LNCAP (cell line): ENCODE results near the gene COL9A2.
A peak's percentile ranks its signal among the peaks of the same experiment; 100 is the strongest.

Experiments
- TF ChIP-seq, protein P1 (sequence below): fragments of 450-650 bp; IDR thresholded peaks from 2 replicates; pipeline ENCODE4 v1.5.1; 2017; ENCODE audit warnings: mild to moderate bottlenecking

The COL9A2 gene

DNA sequence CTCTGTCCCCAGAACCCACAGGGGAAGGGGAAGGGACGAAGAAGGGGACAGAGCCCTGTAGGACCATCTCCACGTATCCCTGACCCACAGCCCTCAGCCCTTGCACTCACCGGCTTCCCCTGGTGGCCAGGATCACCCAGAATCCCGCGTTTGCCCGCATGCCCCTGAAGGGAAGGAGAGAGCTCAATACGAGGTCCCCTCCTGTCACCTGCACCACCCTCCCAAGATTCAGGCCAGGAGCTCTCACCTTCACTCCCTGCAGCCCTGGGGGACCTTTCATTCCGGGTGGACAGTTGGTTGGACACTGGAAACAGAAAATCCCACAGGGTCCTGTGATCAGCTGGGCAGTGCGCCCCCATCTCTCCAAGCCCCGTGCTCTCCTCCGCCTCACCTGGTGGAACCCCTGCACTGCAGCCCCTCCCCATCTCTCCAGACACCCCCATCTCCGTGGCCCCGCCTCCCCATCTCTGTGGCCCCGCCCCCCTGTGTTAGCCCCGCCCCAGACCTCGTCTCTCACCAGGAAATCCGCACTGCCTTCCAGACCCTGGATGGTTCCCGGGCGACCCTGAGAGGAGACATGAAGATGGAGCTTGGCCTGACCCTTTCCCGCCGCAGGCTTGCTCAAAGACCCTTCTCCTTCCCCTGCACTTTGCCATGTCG, 6.0 kb downstream of the COL9A2 start:
- TF ChIP-seq, protein P1, sequence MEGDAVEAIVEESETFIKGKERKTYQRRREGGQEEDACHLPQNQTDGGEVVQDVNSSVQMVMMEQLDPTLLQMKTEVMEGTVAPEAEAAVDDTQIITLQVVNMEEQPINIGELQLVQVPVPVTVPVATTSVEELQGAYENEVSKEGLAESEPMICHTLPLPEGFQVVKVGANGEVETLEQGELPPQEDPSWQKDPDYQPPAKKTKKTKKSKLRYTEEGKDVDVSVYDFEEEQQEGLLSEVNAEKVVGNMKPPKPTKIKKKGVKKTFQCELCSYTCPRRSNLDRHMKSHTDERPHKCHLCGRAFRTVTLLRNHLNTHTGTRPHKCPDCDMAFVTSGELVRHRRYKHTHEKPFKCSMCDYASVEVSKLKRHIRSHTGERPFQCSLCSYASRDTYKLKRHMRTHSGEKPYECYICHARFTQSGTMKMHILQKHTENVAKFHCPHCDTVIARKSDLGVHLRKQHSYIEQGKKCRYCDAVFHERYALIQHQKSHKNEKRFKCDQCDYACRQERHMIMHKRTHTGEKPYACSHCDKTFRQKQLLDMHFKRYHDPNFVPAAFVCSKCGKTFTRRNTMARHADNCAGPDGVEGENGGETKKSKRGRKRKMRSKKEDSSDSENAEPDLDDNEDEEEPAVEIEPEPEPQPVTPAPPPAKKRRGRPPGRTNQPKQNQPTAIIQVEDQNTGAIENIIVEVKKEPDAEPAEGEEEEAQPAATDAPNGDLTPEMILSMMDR, result no peak

DNA sequence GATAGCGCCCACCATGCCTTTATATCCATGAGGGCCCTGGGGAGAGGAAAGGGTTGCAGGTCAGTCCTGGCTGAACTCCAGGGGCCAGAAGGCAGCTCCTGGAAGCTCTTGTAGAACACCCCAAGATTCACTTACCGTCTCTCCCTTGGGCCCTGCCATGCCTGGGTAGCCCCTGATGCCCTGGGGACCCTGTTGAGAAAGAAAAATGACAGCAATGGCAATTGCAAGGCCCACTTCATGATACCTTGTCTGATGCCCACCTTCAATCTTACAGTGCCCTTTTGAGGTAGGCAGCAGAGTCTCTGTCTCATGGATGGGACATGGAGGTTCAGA, 7.0 kb downstream of the COL9A2 start:
- TF ChIP-seq, protein P1, result no peak

DNA sequence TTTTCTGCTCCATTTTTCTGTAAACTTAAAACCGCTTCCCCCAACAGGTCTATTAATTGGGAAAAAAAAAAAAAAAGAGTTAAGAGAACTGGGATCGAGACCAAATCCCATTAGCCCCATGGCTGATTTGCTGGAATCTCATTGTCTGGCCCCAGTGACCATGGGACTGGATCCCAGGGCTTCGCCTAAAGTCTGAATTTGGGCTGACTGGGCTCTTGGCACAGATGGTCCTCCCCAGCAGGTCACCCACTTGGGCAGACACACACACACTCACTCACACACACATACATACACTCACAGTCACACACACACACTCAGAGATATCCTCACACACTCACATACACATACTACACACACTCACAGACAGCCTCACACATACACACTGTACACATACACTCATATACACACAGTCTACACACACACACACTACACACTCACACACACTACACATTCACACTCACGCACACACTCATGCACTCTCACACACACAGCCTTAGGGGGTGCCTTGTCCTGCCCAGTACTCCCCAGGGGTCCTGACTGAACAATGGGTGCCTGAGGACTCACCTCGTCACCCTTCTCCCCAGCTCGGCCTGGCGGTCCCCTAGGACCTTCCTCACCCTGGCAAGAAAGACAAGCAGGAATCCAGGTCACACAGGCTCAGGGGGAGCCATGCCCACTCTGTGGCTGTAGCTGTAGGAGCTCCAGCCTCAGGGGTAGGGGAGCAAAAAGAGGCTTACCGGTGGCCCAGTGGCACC, 7.5 kb downstream of the COL9A2 start:
- TF ChIP-seq, protein P1, result no peak

DNA sequence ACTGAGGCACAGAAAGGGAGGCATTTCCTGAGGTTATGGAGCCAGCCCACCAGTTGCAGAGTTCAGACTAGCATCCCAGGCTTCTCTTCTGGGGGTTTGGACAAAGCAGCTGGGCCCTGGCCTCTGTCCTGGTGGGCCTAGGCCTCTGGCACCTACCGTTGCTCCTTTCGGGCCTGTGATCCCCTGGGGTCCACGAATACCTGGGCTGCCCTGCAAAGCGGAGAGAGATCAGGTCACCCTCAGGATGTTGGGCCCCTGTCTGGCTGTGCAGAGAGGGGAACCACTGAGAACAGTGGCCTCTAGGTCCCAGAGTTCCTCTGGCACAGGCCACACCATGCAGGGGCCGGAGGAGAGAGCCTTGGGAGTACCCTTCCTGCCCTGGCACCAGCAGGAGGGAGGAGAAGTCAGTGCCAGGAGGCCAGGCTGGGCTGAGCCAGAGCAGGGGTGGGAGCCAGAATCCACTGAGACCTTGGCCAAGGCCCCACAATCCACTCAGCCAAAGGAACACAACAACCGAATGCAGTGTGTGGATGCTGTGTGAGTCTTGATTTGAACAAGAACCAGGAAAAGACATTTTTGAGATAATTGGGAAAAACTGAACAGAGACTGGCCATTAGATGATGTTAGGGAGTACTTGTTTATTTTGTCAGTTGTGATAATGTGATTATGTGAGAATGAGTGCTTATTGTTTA, 8.9 kb downstream of the COL9A2 start:
- TF ChIP-seq, protein P1, result no peak

DNA sequence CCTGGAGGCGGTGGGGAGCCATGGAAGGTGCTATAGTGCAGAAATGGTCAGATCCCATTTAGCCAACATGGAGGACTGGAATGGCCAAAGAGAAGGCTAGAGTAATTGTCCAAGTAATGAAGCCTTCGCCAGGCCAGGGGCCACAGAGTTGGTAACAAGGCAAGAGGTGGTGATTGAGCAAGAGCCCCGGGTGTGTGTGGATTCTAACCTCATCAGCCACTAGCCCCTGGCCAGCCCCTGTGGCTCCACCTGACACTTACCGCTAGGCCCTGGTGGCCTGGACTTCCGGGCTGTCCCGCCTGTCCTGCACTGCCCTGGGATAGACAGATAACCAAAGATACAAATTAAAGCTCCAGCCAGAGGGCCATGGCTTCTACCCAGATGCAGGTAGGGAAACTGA, 9.9 kb downstream of the COL9A2 start:
- TF ChIP-seq, protein P1, result no peak

DNA sequence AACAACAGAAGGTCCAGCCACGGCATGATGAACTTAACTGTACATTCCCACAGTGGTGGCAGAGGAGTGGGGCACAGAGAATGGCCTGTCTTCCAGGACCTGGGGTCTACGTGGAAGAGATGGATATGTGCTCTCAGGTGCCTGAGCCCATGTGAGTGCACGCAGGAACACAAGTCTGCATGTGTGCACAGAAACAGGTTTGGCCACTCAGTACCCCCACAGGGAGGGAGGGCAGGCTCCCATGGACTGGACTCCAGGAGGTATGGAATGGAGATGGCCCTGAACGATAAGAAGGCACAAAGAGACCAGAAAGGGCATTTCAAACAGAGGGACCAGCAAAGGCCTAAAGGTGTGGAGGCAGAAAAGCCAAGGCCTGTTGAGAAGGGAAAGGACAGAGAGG, 10.8 kb downstream of the COL9A2 start:
- TF ChIP-seq, protein P1, result no peak

DNA sequence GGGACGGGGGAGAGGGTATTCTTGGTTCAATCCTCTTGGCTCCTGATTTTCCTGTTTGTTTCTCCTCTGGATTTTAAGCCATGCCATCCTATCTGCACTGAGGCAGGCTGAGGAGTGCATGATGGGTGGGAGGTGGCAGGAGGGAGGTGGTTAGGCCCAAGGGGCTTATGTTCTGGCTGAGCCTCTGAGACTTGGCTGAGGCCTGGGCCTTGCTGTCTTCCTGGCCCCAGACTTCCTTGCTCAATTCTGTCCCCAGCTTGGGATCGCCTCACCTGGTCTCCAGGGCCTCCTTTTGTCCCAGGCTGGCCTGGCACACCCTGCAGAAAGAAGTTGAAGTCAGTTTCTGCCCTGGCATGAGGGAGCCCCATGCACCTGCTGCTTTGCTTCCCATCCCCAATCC, 11.2 kb downstream of the COL9A2 start:
- TF ChIP-seq, protein P1, result 0 out of 2 replicates have a peak, but pooled peaks have one; percentile 25
